Cardiac fibroblast (primary cell): ENCODE results near the gene ENO3.

Source experiments
- DNase-seq, 2 donors: peaks; one replicate each; pipeline versions ENCODE4 v3.0.0 to v3.0.0-alpha.2; 2010; ENCODE audit warnings: low read depth in 2 of 2
- H3K4me3 ChIP-seq, 2 donors: replicated peaks in 1 of 2; 1 replicate in 1 of 2; 2 replicates in 1 of 2; pipeline ENCODE4 v1.5.1; 2011; ENCODE audit warnings: low read depth in 2 of 2, low read length in 2 of 2, mild to moderate bottlenecking in 2 of 2, moderate library complexity in 1 of 2
- TF ChIP-seq, protein P1 (sequence below): IDR thresholded peaks from one replicate; pipeline ENCODE4 v1.5.1; 2011; ENCODE audit warnings: low read depth, mild to moderate bottlenecking, low read length, inconsistent platforms

Gene ENO3

DNA sequence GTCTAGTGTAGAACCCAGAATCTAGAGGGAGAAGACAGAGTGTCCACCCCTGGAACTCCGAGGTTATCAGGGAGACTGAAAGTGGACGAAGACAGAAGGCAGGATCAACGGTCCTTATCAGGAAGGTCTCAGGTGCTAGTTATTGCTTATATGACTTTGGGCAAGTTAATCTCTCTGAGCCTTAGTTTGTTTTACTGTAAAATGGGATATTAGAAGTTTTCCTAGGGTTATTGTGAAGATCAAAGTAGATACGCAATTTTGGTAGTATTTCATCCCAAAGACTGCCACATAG lies 9.7 kb upstream of the ENO3 start:
- TF ChIP-seq, protein P1, sequence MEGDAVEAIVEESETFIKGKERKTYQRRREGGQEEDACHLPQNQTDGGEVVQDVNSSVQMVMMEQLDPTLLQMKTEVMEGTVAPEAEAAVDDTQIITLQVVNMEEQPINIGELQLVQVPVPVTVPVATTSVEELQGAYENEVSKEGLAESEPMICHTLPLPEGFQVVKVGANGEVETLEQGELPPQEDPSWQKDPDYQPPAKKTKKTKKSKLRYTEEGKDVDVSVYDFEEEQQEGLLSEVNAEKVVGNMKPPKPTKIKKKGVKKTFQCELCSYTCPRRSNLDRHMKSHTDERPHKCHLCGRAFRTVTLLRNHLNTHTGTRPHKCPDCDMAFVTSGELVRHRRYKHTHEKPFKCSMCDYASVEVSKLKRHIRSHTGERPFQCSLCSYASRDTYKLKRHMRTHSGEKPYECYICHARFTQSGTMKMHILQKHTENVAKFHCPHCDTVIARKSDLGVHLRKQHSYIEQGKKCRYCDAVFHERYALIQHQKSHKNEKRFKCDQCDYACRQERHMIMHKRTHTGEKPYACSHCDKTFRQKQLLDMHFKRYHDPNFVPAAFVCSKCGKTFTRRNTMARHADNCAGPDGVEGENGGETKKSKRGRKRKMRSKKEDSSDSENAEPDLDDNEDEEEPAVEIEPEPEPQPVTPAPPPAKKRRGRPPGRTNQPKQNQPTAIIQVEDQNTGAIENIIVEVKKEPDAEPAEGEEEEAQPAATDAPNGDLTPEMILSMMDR = no peak
- no peak for DNase-seq
- peak overlapping the region; percentile 87 to 97 for H3K4me3 ChIP-seq

DNA sequence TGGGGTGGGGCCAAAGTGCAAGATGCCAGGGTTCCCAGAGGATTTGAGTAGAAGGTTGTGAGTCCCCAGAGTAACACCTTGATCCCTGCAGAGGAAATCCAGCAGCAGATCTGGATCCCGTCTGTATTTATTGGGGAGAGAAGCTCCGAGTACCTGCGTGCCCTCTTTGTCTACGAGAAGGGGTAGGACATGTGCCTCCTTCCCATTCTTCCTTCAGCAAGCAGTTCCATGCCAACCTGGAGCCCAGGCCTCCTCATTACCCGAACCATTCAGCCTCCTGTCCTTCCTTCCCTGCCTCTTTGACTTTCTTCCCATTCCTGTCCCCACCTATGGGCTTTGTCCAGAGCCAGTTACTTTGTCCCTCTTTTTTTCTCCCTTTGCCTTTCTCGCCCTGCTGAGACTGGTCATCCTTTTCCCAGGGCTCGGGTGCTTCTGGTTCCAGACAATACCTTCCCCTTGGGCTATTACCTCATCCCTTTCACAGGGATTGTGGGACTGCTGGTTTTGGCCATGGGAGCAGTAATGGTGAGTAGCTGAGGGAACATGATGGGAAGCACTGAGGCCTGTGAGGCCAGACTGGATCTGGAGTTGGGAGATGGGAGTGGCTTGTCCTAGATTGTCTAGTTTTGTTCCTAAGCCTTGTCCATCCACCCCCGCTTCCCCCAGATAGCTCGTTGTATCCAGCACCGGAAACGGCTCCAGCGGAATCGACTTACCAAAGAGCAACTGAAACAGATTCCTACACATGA lies 8.0 kb upstream of the ENO3 start:
- DNase-seq = peak in 1 of 2 donors; percentile 26
- H3K4me3 ChIP-seq = no peak overlapping the region
- TF ChIP-seq, protein P1 = no peak

DNA sequence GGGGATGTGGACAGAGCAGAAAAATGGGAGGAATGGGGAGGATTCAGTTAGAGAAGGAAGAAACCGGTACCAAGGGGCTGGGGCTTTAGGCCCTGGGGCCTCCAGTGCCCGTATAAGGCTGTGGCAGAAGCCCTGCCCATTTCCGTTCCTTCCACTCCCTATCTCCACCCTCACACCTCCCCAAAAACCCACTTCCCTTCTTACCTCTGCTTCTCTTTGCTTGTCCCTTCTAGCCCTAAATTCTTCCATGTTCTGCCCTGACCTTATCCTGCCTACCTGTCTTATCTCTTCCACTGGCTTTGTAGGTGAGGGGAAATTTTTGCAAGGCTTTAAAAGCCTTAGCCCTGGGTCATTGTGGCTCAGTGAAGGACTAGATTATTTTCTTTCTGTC lies 6.8 kb upstream of the ENO3 start:
- no peak overlapping the region for H3K4me3 ChIP-seq
- TF ChIP-seq, protein P1 = no peak
- no peak for DNase-seq

DNA sequence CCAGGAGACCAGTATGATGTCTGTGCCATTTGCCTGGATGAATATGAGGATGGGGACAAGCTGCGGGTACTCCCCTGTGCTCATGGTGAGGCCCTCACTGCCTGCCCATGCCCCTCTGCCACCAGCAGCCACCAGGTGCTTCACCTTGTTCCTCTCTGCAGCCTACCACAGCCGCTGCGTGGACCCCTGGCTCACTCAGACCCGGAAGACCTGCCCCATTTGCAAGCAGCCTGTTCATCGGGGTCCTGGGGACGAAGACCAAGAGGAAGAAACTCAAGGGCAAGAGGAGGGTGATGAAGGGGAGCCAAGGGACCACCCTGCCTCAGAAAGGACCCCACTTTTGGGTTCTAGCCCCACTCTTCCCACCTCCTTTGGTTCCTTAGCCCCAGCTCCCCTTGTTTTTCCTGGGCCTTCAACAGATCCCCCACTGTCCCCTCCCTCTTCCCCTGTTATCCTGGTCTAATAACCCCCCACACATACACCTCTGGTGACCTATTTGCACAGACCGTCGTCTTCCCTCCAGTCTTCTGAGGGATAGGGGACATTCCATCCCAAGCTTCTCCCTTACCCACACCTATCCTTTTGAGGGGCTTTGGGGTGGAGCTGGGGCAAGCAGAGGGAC lies 6.3 kb upstream of the ENO3 start:
- DNase-seq = no peak
- TF ChIP-seq, protein P1 = no peak
- H3K4me3 ChIP-seq = no peak overlapping the region

DNA sequence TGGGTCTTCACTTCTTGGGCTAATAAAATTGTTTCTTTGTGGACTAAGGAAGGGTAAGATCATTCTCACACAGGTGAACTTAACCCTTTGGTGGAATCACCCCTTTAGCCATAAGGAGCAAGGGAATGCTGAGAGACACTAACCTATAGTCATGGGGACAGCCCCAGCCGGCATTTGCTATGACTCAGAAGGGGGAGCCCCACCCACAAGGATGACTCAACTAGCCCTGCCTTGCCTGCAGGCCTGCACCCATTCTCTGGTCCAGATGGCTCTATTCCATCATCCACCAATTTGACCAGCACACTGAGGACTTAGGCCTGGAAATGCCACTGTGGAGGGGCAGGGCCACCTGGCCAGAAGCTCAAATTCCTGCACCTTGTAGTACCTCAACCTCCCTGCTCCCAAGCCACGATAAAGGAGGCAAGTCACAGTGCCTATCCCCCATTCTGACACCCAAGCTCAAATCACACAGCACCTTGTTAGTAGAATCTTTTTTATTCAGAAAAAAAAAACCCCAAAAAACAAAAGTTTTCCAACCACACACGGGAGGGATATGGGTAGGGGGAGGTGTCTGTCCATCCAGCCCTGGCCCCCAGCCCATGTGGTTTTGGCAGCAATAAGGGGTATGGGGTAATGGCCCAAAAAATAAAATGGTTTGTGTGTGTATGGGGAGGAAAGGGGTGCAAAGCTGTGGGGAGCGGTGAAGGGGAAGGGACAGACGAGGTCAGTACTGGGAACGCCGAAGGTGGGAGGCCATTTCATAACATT lies 5.6 kb upstream of the ENO3 start:
- DNase-seq = peak; percentile 88 to 96
- TF ChIP-seq, protein P1 = no peak
- peak overlapping the region in 1 of 2 donors; percentile 98 for H3K4me3 ChIP-seq

DNA sequence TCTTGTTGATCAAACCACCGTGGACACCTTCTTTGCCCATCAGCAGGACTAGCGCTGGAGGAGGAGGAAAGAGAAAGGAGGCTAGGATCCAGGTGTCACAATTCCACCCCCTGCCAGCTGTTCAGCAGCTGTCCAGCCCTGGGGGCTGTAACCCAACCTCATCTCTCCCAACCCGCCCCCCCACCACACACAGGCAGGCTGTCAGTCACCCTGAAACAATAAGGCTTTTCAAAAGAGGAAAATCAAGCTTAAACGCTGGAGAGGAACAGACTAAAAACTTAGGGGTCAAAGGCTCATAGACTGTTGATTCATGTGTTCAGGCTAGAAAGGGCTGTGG lies 5.0 kb upstream of the ENO3 start:
- no peak for DNase-seq
- peak overlapping the region; percentile 98 to 99 for H3K4me3 ChIP-seq
- TF ChIP-seq, protein P1 = no peak
